T-helper 2 cell treated with Interferon-gamma antibody and Interleukin-4, amounts not matched to agents 5 μg/mL and 100 μg/mL, for 36 hours (primary cell): ENCODE measurements around the gene BSPRY.
A peak's percentile ranks its signal among the peaks of the same experiment; 100 is the strongest.
"Not testable (repeated sequence)": the region's sequence is repeated elsewhere in the genome, so short reads cannot be mapped to it uniquely, and the experiment has no call there.

ENCODE experiments used
- DNase-seq: peaks from one replicate; pipeline ENCODE4 v3.0.0; 2021; ENCODE audit warnings: low spot score
- H3K27ac Mint-ChIP-seq: one replicate; pipeline ENCODE4 v1.8.0; 2021; ENCODE audit warnings: mild to moderate bottlenecking, mixed read lengths
- H3K27me3 Mint-ChIP-seq: one replicate; pipeline ENCODE4 v1.8.0; 2021; ENCODE audit warnings: low read depth, mixed read lengths
- H3K36me3 Mint-ChIP-seq: one replicate; pipeline ENCODE4 v1.8.0; 2021; ENCODE audit warnings: low read depth, mixed read lengths
- H3K4me1 Mint-ChIP-seq: one replicate; pipeline ENCODE4 v1.8.0; 2021; ENCODE audit warnings: low read depth, mixed read lengths
- H3K4me3 Mint-ChIP-seq: one replicate; pipeline ENCODE4 v1.8.0; 2022; ENCODE audit warnings: mild to moderate bottlenecking, moderate library complexity, mixed read lengths
- H3K9me3 Mint-ChIP-seq: one replicate; pipeline ENCODE4 v1.8.0; 2021; ENCODE audit warnings: mixed read lengths

BSPRY gene

DNA sequence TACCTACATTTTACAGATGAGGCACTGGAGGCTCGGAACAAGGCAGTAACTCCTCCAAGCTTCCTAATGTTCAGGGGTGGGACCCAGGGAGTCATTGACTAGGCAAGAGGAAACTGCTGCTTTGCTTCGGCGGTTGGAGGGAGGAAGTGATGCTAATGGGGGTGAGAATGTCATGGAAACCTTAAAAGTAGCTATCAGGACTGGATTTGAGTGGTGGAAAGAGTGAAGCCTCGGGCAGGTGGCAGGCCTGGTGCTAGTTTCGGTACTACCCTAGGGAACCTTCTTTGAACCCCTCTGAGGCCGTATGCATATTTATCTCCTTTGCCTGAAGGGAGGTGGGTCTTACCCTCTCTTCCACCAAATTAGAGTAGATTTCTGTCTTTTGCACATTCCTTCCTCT is 1.6 kb downstream of the BSPRY start:
- peak; percentile 65 for DNase-seq
- H3K27ac Mint-ChIP-seq: peak overlapping the region; percentile 84
- H3K36me3 Mint-ChIP-seq: peaks cover 5% of the 10 kb centered on the region
- H3K27me3 Mint-ChIP-seq: no peaks in the 10 kb centered on the region
- peaks cover 37% of the 10 kb centered on the region for H3K4me1 Mint-ChIP-seq
- H3K4me3 Mint-ChIP-seq: peak overlapping the region; percentile 91
- no peaks in the 10 kb centered on the region for H3K9me3 Mint-ChIP-seq

DNA sequence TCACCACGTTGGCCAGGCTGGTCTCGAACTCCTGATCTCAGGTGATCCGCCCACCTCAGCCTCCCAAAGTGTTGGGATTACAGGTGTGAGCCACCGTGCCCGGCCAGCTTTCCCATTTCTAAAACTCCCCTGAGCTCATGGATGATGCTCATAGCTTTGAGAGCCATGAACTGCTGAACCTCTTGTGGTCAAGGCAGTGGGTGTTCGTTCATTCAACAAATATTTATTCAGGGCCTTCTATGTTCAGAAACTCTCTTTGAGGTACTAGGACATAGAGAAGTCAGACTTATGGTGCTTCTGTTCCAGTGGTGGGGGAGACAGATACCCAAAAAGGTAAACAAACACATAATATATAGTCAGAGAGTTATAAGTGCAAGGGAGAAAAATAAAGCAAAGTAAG is 2.7 kb downstream of the BSPRY start:
- no peak for DNase-seq
- H3K4me3 Mint-ChIP-seq: no peak overlapping the region
- H3K4me1 Mint-ChIP-seq: peaks cover 37% of the 10 kb centered on the region
- no peaks in the 10 kb centered on the region for H3K27me3 Mint-ChIP-seq
- H3K27ac Mint-ChIP-seq: peak overlapping the region; percentile 32
- no peaks in the 10 kb centered on the region for H3K9me3 Mint-ChIP-seq
- H3K36me3 Mint-ChIP-seq: peaks cover 10% of the 10 kb centered on the region

- Mint-ChIP-seq H3K36me3 (peaks cover 10% of the 10 kb centered on the region), H3K4me1 (peaks cover 34% of the 10 kb centered on the region), H3K27me3 (no peaks in the 10 kb centered on the region), H3K9me3 (no peaks in the 10 kb centered on the region), H3K27ac (peak overlapping the region; percentile 32), H3K4me3 (no peak overlapping the region)
- DNase-seq: no peak
Observed at GRCh38 chr9:113352411-113352810, 3.1 kb downstream of the BSPRY start.

DNA sequence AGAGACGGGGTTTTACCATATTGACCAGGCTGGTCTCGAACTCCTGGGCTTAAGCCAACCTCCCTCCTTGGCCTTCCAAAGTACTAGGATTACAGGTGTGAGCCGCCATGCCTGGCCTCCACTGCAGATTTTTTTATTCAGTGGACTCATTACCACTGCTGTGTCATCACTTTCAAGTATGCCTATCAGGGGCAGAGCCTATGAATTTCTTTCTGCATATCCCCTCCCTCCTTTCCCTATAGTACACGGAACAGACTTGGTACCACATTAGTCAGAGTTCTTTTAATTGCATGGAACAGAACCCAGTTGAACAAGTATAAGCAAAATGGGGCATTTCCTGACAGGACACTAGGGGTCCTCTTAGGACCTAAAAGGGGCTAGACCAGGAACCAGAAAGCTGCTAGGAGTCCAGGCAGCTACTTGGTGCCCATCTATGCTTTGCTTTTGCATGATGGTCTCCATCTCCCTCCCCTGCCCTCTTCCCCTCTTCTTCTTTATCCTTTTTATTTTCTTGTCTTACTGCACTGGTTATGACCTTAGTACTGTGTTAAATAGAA is 5.8 kb downstream of the BSPRY start:
- Mint-ChIP-seq H3K36me3 (peaks cover 13% of the 10 kb centered on the region), H3K4me1 (peaks cover 22% of the 10 kb centered on the region), H3K4me3 (no peak overlapping the region), H3K27me3 (no peaks in the 10 kb centered on the region), H3K9me3 (no peaks in the 10 kb centered on the region), H3K27ac (no peak overlapping the region)
- no peak for DNase-seq

DNA sequence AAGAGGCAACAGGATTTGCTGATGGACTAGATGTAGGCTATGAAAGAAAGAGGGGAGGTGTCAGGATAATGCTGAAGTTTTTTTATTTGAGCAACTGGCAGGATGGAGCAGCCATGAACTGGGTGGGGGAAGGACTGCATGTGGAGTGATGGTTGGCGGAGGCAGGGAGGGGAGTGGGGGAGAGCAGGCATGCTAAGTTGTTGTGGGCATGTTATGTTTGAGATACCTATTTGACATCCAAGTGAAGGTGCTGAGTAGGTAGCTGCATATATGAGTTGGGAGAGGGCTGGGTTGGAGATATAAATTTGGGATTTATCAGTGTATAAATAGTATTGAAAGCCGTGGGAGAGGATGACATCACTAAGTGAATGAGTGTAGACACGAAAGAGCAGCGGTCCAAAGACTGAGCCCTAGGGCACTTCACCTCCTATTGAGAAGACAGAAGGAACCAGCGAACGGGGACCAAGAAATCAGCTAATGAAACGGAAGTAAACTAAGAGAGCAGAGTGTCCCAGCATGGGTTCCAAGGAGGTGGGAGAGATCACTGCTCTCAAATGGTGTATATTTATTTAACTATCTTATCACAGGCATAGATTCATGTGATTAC is 7.4 kb downstream of the BSPRY start:
- H3K4me3 Mint-ChIP-seq: no peak overlapping the region
- H3K27ac Mint-ChIP-seq: no peak overlapping the region
- H3K27me3 Mint-ChIP-seq: no peaks in the 10 kb centered on the region
- H3K9me3 Mint-ChIP-seq: no peaks in the 10 kb centered on the region
- H3K36me3 Mint-ChIP-seq: peaks cover 13% of the 10 kb centered on the region
- H3K4me1 Mint-ChIP-seq: peaks cover 8% of the 10 kb centered on the region
- DNase-seq: no peak

DNA sequence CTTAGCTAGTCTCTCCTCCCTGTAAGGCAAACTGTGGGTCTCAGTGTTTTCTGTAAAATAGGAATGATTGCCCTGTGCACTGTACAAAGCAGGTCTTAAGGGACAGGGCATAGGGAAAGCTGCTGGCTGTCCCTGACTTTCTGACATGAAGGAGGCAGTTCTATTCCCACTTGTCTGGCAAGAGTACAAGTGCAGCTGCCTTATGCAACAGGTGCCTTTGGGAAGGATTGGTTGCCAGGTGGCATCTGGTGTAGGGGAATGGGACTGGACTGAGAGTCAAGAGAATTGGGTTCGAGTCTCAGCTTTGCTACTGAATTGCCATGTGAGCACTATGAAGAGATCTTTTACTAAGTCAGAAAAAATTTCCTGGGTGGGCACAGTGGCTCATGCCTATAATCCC is 10.0 kb downstream of the BSPRY start:
- H3K4me3 Mint-ChIP-seq: no peak overlapping the region
- no peak for DNase-seq
- H3K4me1 Mint-ChIP-seq: peaks cover 3% of the 10 kb centered on the region
- H3K27me3 Mint-ChIP-seq: no peaks in the 10 kb centered on the region
- no peak overlapping the region for H3K27ac Mint-ChIP-seq
- no peaks in the 10 kb centered on the region for H3K9me3 Mint-ChIP-seq
- H3K36me3 Mint-ChIP-seq: peaks cover 11% of the 10 kb centered on the region

DNA sequence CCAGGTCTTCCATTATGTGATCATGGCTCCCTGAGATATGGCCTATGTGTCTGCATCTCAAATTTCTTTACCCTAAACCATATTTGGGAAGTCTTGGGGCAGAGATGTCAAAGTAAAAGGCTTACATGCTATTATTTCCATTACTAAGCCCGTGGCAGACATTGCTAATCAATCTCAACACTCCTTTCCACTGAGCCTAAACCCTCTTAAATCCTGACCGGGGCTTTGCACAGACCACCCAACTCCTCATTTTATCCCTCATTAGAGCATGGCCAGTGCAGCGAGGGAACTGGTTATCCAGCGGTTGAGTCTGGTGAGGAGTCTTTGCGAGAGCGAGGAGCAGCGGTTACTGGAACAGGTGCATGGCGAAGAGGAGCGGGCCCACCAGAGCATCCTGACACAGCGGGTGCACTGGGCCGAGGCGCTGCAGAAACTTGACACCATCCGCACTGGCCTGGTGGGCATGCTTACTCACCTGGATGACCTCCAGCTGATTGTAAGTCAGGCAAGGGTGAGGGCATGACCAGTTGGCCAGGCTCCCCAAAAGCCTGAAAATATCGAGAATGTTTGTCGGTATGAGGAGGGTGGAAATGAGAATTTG is 11.0 kb downstream of the BSPRY start:
- H3K27ac Mint-ChIP-seq: no peak overlapping the region
- H3K9me3 Mint-ChIP-seq: no peaks in the 10 kb centered on the region
- DNase-seq: no peak
- H3K36me3 Mint-ChIP-seq: peaks cover 13% of the 10 kb centered on the region
- no peak overlapping the region for H3K4me3 Mint-ChIP-seq
- H3K27me3 Mint-ChIP-seq: no peaks in the 10 kb centered on the region
- peaks cover 3% of the 10 kb centered on the region for H3K4me1 Mint-ChIP-seq

DNA sequence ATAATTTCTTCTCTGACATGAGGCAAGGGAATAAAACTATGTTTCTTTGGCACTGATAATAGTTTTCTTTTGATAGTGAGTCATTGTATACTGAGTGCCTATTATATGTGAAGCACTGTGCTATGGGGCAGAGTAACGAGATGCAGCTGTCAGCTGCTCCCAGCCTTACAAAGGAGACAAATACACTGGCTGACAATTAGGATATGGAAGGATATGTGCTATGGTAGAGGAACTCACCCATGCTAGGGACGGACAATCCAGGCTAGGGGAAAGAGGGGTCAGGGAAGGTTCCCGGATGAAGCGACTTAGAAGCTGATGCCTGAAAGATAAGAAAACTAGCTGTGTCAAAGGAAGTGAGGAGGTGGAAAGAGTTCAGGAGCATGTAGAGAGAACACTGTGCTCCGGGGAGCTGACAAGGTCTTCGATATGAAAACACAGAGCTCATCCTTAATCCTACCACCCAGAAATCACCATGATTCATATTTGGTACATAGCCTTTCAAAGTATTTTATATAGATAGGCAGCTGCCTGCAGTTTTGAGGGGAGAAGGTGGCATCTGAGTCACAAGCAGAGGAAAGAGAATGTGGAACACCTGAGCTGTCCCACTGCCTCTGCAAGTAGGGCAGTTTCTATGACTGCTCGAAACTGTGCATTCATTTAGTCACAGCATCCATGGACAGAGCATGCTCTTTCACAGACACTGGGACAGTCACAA is 12.1 kb downstream of the BSPRY start:
- Mint-ChIP-seq H3K36me3 (peaks cover 15% of the 10 kb centered on the region), H3K9me3 (no peaks in the 10 kb centered on the region), H3K4me3 (no peak overlapping the region), H3K4me1 (peaks cover 3% of the 10 kb centered on the region), H3K27ac (no peak overlapping the region), H3K27me3 (no peaks in the 10 kb centered on the region)
- DNase-seq: peak; percentile 29

GRCh38 chr9:113363336-113363735 is 14.0 kb downstream of the BSPRY start:
- DNase-seq: no peak
- Mint-ChIP-seq H3K9me3 (no peaks in the 10 kb centered on the region), H3K4me1 (peaks cover 3% of the 10 kb centered on the region), H3K27me3 (no peaks in the 10 kb centered on the region), H3K27ac (no peak overlapping the region), H3K36me3 (peaks cover 10% of the 10 kb centered on the region), H3K4me3 (no peak overlapping the region)

DNA sequence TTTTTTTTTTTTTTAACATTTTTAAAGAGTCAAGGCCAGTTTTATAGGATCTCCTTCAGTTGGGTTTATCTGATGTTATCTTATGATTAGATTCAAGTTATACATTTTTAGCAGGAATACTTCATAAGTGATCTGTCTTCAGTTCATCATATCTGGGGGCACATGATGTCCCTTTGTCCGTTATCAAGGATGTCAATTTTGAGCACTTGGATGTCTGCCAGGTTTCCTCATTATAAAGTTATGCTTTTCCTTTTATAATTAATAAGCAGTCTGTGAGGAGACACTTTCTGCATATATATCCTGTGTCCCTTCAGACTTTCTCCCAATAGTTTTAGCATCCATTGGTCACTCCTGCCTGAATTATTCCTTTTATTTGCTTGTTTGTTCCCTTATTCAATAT is 15.6 kb downstream of the BSPRY start:
- H3K27me3 Mint-ChIP-seq: no peaks in the 10 kb centered on the region
- peaks cover 3% of the 10 kb centered on the region for H3K4me1 Mint-ChIP-seq
- no peaks in the 10 kb centered on the region for H3K9me3 Mint-ChIP-seq

GRCh38 chr9:113365652-113366051 is 16.3 kb downstream of the BSPRY start:
- H3K36me3 Mint-ChIP-seq, DNase-seq, H3K9me3 Mint-ChIP-seq, H3K27ac Mint-ChIP-seq, H3K4me3 Mint-ChIP-seq, H3K27me3 Mint-ChIP-seq, H3K4me1 Mint-ChIP-seq: not testable (repeated sequence)

More for the DNA sequence above, 15.6 kb downstream of the BSPRY start:
- Mint-ChIP-seq H3K4me3 (no peak overlapping the region), H3K27ac (no peak overlapping the region), H3K36me3 (peaks cover 7% of the 10 kb centered on the region)
- DNase-seq: no peak

GRCh38 chr9:113368348-113368981 is 19.1 kb downstream of the BSPRY start:
- Mint-ChIP-seq H3K27ac (no peak overlapping the region), H3K4me1 (peaks cover 1% of the 10 kb centered on the region), H3K4me3 (no peak overlapping the region), H3K27me3 (no peaks in the 10 kb centered on the region), H3K9me3 (no peaks in the 10 kb centered on the region), H3K36me3 (peaks cover 9% of the 10 kb centered on the region)
- no peak for DNase-seq

- DNase-seq: no peak
- Mint-ChIP-seq H3K4me3 (no peak overlapping the region), H3K27ac (no peak overlapping the region), H3K4me1 (no peaks in the 10 kb centered on the region), H3K9me3 (no peaks in the 10 kb centered on the region), H3K36me3 (peaks cover 9% of the 10 kb centered on the region), H3K27me3 (no peaks in the 10 kb centered on the region)
Observed at GRCh38 chr9:113368982-113369854, 19.9 kb downstream of the BSPRY start.
